NOMO-1 treated with DMSO at 0.1 percent for 48 hours (cell line): ENCODE data around the gene ZFHX3.
A peak's percentile ranks its signal among the peaks of the same experiment; 100 is the strongest.

ENCODE experiments used
- DNase-seq: peaks from one replicate; lab custom pipeline; 2025; ENCODE audit not compliant: unreplicated experiment; lab: John Stamatoyannopoulos, UW

ZFHX3 gene

DNA sequence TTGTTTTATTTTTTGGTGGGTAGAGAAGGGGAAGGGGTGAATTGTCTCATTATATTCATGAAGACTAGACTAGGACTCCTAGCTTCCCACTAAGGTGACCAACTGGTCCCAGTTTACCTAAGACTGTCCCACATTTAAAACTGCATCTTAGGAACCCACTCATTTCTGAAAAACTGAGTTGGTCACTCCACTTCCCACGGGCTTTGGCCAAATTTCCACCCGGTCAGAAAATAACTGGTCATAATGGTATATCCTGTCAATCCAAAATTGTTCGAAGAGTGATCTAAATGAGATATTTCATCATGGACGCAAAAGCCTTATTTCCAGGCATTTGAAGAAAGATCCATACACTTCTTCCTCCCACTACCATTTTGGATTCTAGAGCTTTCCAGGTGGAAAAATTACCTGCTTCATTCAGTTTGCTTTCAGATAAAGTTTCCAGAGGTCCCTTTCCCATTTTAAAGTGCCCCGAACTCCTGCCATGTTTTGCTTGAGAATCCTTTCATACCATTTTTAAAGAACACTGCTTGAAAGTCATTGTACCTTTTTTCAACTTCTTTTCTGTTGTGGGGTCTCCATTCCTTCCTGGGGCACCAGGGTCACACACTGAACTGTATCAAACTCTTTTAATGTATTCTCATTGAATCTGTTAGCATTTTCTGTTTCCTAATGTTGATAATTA lies 21.8 kb upstream of the ZFHX3 start:
- DNase-seq: no peak

DNA sequence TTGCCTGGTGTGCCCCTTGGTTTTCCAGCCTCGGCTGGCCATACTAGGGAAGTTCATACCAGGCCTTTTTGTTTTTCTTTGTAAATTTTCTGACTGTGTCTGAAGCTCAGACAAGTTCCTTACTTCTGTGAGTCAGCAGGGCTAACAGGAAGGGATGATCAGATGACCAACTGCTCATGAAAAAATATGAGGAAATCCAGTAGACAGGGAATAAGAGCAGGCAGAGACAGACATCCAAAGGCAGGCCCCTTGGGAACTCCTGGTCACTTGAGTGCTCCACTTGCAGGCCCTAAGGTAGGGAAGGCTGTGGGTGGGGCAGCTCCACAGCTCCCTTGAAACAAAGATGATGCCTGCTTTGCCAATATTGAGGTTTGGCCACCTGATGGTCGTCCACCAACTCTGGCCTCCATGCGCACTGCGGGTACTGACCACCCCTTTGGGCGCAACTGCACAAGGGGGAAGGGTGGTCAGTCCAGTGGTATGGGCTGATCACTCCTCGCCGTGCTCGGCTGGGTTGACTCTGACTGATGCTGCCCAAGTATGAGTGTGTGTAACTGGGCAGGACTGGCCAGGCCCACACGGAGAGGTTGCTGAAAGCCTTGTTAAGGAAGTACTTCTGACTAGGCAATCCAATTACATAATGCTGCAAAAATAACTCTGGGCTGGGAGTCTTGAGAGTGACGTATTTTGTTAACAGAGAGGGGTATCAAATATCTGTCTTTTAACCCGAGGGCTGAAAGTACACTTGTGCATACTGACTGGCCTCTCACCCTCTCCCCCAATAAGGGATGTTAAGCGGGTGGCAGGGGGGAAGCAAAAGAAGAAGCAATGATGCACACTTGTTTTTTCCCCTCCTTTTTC lies 20.8 kb upstream of the ZFHX3 start:
- DNase-seq: peak; percentile 67

DNA sequence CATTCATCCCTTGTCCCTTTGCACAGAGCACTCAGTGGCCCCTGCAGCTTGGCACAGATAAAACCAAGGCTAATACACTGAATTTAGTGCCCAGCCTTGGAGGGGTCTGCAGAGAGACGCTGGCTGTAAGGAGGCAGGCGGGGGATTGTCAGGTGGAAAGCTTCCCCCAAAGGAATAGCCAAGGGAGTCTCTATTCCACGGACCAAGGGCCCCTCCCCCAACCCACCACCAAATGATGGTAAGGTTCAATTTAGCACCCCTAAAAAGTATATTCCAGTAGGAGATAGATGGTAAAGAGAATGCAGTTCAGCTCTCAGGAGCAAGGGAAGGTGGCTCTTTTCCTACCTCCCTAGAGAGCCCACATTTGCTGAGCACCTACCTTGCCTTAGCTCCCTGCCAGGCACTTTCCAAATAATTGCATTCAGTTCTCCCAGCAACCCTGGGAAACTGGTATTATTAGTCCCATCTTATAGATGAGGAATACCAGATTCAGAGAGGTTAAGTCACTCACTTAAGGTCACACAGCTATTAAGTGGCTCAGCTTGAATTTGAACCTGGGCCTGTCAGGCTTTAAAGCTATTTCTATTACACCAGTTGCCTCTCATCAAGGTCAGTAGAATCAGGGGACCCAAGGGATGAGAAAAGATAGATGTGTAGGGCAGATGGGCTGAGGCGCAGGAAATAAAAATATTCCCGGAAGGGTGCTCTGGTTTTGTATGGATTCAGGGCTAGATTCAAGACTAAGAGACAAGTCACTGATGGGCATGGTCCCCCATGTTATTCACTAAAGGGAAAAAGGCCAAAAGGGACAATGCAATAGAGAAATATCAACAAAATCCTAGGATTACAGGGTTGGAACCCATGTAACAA lies 20.0 kb upstream of the ZFHX3 start:
- DNase-seq: no peak

DNA sequence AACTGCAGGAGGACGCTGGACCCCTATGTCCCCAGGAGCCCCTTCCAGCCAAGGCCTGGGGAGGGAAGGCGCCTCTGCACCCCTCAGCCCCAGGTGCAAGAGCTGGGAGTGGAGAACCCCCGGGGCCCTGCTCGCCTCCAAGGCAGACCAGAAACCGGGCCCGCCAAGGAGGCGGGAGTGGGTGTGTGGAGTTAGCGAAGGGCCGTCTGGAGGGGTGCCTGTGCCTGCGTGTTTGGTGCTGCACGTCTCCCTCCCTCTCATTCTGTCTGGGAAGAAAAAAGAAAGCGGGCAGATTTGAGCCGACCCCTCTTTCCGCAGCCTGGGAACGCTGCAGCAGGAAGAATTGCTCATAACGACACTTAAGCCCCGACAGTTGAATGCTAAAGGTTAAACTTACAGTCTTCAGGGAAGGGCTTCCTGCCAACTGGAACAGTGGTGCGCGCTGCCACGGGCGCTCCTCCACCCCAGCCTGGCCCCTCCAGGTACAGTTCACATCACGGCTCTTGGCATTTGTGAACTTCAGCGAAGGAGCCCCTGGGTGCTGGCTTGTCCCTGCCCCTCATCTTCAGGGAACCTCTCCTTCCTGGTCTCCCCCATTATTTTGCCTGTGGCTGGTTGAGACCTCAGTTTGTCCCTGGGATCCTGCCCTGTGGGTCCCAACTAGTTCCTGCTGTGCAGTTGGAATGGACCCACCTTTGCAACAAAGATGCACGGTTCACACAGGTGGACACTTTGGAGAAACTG lies 19.2 kb upstream of the ZFHX3 start:
- no peak for DNase-seq

DNA sequence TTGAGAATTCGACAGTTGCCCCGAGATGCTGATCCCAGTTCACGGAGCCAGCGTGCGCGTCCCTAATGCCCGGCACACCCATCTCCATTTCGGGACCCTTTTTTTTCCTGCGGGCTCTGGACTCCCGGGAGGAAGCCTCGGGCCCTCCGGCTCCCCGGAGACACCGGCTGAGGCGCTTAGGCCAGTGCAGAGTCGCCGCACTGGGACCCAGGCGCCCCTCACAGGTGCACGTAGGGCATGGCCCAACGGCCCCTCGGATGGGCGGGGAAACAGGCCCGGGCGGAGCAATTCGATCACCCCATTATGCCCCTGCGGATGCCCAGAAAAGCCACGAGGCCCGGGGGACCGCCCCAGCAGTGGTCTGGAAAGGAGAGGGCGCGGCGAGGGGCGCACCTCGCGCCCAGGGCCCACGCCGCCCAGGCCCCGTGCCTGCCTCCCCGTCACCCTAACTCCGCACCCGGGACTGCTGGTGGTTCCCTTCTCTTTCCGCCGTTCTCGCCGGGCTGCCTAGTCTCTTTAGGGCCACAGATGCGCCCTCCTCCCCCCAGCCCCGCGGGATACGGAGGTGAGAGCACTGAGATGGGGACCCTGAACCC lies 18.5 kb upstream of the ZFHX3 start:
- DNase-seq: no peak

DNA sequence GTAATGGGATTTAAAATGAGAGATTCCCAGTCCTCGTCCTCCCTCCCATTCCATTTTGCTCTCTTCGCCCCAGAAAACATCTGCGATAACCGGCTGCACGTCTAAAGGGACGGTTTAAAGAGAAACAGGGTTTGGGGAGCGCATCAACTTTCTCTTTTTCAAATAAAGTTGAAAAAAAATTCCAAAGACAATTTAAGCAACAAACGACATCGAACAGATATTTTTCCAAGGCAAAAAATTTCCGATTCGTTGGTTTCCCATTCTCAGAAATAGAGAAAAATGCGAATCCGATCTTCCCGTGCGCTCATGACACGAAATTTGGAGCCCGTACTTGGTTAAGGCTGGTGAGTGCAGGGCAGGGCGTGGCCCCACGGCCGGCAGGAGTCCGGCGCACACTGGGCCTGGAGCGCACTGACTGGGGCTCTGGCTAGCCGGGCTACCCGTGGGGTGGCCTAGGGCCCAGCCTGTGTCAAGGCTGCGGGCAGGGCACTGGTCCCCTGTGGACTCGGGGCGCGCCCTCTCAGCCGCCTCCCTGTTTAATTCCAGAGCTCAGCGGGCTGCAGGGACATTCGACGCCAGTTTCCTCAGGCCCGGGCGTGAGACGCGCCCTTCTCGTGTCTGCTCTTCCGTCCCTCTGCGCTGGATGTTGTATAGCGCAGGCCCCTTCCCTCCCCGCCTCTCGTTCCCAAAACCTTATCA lies 17.9 kb upstream of the ZFHX3 start:
- DNase-seq: no peak

DNA sequence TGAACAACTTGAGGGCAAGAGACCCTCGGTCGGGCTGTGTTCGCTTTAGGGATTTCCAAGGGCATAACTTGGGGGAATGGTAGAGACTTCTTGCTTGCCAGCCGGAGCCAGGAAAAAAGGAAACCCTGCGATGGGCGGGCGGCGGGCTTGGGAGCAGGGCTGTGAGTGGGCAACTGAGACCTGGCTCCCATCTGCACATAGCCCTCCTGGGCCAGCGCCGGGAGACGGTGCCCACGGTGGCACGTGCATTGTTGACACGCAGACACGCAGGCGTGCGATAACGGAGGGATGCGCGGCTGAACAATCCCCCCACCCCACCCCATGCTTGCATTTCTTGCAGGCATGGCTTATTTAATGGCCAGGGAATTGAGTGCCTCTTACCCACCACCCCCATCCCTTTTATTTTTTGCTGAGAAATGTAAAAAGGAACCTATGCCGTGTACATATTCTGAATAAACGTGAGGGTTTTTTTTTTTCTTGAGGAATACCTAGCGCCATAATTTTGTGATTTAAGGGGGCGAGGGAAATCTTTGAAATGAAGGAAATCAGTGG lies 17.1 kb upstream of the ZFHX3 start:
- DNase-seq: no peak

DNA sequence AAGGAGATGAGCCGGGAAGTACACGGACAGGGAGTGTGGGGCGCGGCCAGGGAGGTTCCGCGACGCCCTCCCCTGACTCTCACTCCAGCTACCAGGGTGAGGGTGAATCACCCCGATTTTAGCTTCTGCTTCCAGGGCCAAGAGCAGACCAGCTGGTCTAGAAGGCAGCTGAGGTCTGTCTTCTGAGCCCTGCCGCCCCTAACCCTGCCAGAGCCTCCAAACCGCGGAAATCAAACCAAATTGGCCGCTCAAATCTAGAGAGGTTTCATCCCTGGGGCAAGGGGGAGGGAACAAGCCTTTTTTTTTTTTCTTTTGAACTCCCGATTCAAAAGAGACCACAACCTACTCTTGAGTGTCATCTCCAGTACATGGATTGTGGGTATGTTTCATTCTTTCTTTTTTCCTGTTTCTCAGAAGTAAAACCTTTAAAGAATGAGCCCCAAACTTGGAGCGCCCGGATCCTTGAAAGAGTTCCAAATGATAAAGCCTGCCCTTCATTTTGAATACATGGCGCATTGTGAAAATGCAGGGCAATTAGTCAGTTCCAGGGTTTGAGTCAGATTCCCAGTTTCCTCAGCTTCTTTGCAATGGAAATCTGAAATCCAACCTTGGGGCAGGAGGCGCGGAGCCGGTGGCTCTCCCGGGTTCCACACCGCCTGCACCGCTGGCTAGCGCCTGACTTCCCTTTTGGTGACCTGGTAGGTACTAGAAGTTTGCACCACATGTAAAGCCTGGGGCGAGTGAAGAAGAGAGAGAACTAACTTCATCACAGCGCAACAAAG lies 16.5 kb upstream of the ZFHX3 start:
- DNase-seq: no peak

DNA sequence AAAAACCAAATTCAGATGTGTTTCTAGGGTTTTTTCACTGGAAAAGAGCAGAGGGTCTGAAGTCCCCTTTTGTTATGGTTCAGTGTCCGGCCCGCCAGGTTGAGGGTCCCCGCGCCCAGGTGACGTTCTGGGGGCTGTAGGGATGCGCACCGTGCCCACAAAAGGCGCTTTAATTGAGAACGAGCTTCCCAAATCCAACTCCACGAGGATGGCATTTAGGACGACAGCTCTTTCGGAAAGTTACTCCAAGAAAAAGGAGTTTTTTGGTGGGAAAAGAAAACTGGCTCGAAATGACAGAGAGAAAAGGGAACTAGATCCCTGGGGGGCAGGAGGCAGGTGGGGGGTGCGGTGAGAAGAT lies 15.9 kb upstream of the ZFHX3 start:
- DNase-seq: no peak

DNA sequence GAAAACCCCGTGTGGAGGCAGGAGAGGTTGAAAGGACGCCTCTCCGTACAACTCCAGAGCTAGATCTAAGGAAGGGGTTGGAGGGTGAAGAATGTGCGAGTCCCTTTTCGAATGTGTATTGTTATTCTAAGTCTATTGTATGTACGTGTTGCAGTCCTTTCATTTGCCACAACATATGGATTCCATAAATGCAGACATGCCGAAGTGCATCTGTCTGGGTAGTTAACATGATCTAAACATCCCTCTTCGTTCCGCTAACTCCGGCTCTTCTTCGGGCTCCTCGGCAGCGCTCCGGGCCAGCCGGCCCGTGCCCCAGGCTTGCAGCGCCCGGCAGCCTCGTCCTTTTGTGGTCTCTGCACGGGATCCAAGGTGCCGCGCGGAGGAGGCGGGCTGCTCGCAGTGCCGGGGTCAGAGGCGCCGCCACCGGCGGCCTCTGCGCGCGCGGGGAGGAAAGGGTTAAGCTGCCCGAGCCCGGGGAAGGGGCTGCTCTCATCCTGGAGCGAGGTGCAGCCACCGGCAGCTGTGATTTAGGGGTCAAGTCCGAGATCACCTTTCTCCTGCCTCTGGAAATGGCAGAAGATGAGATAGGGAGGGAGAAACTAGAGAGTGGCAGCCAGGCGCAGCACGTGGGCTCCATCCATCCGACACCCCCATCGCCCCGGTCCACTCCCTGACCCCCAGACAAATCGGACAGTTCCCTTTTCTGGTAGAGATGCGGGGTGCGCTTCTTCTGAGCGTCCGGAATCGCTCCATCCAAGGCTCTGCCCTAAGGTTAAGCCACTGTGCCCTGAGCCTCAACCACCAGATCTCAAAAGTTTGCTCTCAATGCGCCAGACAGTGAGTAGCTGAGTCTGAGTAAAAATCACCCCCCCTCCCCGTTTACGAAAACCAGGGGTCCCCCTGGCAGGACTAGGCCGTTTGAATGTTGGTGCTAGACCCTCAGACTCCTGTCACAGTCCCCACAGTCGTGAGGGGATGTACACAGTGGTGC lies 15.1 kb upstream of the ZFHX3 start:
- no peak for DNase-seq

DNA sequence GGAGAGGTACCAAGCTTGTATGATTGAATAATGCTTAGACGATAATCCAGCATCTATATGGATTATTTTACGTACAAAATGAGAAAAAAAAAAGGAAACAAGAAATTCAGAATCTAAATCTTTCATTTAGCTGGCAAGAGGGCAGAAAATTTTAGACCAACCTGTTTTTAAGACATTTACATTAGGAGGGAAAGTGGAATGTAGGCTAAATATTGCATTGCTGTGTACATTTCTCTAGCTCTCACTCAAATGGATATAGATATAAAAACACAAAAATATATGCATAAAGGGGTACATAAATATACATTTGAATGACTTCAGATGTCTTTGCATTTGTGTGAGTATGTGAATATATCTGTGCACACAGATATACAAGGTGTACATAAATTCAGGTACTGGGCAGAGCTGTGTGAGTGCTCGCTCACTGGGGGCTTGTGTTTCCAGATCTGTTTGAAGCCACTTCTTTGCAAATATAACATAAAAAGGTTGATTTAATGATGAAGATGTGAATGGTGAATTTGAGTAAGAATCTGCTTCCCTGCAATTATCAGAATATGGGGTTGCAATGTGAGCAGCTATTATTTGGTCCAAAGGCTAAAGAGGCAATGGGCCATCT lies 14.2 kb upstream of the ZFHX3 start:
- DNase-seq: no peak

DNA sequence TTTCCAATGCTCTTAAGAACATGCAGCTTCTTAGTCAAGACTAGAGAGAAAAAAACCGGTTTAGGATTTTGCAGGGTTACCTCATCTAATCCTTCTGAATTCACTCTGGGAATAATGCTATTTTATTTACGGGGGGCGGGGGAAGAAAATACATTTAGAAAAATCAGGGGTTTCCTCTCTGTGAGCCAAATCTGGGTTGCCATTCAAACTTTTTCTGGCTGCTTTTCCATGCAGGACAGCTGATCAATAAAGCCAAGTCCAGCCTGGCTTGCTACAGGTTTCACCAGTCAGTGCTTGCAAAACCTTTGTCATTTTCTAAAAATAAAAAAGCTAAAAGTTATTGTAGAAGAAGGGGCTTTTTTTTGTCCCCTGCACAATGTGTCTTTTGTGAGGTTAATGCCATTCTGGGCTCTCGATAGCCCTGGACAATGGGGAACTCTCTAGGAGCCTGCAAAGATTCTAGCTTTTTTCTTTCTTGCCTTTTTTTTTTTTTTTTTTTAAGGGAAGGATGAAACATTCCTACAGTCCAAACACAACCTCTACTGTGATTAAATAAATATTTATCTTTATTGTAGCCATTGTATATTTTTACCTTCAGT lies 13.1 kb upstream of the ZFHX3 start:
- DNase-seq: no peak

DNA sequence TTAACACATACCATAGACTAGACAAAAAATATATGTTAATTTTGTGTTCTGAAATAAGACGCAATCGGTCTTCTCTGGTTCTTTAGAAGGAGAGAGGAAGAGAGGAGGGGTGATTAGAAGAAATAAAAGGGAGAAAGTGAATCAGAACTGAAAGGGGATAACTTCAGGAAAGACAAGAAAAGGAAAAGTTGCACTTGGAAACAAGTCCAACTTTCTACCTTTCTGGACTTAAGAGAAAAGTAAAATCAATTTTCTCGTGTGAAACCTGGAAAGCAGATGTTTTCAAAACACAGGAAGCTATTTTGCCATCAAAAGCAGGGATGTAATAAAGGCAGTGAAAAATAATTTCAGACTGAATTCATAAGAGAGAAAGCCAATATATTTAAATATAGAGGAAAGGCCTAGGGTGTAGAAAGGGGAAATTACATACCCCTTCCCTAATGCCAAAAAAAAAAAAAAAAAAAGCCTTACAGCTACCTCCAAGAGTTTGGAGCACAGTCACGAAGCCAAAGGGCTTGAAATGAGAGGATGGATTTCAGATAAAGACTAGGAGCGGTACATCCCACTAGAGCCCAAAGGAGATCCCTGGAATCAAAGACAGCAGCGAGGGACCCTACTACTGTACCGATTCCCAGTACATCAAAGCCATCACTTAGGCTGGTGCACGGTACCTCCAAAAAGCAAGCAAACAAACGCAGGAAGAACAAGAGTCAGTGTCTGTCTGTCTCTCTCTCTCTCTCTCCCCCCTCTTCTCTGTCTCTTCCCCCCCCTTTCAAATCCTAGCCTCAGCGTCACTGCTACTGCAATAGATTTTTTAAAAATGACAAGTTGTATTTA lies 12.1 kb upstream of the ZFHX3 start:
- no peak for DNase-seq

DNA sequence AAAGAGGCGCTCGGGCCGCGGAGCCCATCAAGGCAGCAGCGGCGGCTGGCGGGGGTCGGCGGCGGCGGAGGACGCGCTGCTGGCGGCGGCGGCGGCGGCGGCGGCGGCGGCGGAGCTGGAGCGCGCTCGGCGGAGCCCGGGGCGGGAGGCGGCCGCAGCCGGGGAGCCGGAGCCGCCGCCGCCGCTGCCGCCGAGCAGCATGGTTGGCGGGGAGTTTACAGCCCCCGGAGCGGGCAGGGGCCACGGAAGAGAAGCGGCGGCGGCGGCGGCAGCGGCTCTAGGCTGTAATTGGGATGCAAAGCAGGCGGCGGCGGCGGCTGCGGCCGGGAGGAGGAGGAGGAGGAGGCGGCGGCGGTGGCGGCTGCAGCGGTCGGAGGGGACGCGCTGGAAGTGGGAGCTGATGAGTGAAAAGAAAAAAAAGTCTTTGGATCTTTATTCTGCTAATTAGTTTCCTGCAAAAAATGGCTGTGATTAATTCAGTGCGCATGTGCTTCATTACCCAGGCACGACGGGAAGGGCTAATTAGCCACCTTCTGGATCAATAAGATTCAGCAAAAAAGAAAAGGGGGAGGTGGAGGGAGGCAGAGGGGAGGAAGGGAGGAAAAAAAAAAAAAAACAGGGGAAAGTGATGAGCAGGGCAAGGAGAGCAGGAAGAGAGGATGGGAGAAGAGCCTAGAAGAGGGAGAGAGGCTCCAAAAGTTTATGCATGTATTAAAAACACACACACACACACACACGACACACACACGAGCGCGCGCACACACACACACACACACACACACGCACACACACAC lies 10.9 kb upstream of the ZFHX3 start:
- no peak for DNase-seq

DNA sequence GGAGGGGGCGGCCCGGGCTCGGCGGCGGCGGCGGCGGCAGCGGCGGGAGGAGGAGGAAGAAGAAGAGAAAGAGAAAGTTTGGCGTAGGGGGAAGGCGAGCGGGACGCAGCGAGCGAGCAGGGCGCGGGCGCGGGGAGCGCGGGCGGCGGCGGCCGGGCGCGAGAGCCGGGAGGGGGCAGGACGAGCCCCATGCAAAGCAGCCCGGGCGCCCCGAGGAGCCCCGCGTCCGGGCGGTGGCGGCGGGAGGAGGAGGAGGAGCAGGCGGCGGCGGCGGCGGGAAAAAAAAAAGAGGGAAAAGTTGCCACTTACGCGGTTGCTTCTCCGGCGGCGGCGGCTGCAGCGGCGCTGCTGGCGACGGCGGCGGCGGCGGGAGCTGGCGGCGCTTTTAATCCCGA lies 10.3 kb upstream of the ZFHX3 start:
- peak; percentile 42 for DNase-seq
